Activated CD4-positive, alpha-beta T cell treated with anti-CD3 and anti-CD28 coated beads for 24 hours (primary cell): ENCODE results near the gene ANKRD10.

ENCODE experiments used
- DNase-seq, 2 donors: peaks; one replicate each; pipeline ENCODE4 v3.0.0-alpha.2; 2020; ENCODE audit warnings: low read depth in 2 of 2

ANKRD10 gene

DNA sequence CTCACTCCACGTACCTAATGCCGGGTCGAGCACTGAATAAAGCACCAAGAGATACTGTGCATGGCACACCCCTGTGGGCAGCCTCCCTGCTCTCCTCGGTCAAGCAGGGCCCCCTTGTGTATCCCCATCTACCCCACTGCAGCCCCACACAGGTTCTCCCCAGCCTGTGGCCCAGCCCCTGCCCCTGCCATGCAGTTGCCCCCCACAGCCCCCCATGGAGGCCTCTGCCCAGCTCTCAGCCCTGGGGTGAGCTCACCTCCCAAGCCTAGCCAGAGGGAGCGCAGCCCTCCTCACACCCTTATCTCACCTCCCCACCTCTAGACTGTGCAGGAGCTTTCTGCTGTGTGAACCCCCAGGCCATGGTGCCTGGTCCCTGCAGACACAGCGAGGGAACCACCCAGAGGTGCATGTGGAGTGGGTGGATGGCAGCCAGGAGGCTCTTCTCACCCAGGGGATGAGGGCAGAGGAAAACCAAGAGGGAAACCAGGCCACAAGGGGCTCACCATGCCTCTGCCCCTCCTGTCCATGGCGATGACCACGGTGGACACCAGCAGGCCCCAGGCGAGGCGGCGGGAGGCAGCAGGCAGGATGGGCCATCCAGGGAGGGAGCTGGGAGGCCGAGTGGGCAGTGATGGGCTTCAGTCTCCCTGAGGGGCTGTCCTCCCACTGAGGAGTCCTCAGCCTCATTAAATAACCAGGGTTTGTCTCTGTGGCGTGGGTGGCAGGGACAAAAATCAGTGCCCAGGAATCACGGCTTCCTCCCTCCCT is 83.2 kb downstream of the ANKRD10 start:
- DNase-seq: no peak

DNA sequence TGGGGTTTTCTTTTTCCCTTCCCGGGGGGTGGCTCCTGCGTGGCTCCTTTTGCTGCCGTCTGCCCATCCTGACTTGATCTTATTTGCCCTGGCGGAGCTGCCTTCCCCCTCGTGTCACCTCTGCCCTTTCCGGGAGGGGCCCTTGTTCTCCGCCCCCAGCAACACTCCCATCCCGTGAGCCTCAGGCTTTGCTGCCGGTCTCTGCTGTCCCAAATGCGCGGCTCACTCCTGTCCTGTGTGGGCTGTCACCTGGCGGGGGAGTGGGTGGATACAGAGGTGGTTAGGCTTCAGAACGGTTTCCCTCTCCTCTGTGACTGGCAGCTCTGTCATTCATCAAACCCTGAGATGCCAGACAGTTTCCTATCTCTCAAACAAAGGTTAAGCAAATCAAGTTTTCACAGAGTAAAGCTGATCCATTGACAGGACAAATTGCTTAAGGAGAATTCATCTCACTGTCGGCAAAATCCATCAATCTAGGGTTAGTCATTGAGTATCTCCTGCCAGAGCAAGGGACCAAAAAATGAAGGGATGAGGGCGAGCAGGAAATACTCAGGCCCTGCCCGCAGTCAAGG is 84.0 kb downstream of the ANKRD10 start:
- DNase-seq: no peak

DNA sequence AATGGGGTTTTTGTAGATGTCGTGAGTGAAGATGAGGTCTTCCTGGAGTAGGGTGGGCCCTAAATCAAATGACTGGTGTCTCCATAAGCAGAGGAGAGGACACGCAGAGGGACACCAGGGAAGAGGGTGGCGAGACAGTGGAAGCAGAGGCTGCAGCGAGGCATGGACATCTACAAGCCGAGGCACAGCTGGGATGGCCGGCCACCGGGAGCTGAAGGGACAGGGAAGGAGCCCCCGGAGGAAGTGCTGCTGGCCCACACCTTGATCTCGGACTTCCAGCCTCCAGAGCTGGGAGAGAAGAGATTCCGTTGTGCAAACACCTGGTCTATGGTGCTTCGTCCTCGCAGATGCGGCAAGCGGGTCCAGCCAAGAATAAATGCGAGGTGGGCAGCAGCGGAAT is 84.5 kb downstream of the ANKRD10 start:
- no peak for DNase-seq

DNA sequence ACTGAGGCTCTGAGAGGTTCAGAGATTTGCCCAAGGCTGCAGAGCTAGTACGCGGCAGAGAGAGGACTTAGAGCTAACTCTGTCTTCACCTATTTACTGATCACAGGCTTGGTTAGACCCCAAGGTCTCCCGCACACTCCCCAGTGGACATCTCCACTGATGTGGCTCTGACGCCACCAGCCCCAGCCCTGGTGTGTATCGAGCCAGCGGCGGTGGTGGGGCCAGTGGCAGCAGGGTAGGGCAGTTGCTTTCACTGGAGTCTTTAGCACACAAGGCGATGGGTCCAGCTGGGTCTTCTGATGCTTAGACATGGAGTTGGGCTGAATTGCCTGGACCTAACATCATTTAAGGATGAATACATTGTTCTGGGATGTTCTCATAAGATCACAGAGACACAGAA is 85.4 kb downstream of the ANKRD10 start:
- DNase-seq: no peak

DNA sequence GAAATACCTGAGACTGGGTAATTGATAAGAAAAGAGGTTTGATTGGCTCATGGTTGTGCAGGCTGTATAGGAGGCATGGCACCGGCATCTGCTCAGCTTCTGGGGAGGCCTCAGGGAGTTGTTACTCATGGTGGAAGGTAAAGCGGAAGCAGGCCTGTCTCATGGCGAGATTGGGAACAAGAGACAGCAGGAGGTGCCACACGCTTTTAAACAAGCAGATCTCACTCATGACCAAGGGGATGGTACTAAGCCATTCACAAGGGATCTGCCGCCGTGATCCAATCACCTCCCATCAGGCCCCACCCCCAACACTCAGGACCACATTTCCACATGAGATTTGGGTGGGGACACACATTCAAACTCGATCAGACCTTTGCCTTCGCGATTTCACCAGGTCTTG is 86.2 kb downstream of the ANKRD10 start:
- DNase-seq: no peak
